Suprapubic skin (tissue), 4 donors: ENCODE data around the gene NFE2. TPM values are rescaled to one million over a fixed set of nuclear protein-coding genes. Genes with fewer than 3 reads are reported as not detected.

Experiments
- DNase-seq, 2 donors: peaks; one replicate each; pipeline ENCODE4 v3.0.0-alpha.2; 2019; ENCODE audit warnings: low spot score in 2 of 2
- H3K27ac ChIP-seq: fragments of 200-600 bp; sonication (generic); one replicate; pipeline ENCODE4 v1.5.1; 2019
- H3K27me3 ChIP-seq: fragments of 200-600 bp; sonication (generic); one replicate; pipeline ENCODE4 v1.5.1; 2019
- H3K36me3 ChIP-seq: fragments of 200-600 bp; sonication (generic); one replicate; pipeline ENCODE4 v1.5.1; 2019
- H3K4me1 ChIP-seq: fragments of 200-600 bp; sonication (generic); one replicate; pipeline ENCODE4 v1.5.1; 2019
- H3K4me3 ChIP-seq: fragments of 200-600 bp; sonication (generic); one replicate; pipeline ENCODE4 v1.5.1; 2019; ENCODE audit warnings: mild to moderate bottlenecking
- H3K9me3 ChIP-seq: fragments of 200-600 bp; sonication (generic); one replicate; pipeline ENCODE4 v1.5.1; 2019
- EP300 ChIP-seq: sonication (generic); formaldehyde crosslinking; IDR thresholded peaks from one replicate; pipeline ENCODE4 v1.6.1; 2017; ENCODE audit warnings: antibody characterized with exemption
- POLR2A ChIP-seq, 2 donors: fragments of 450-650 bp; IDR thresholded peaks; one replicate each; pipeline ENCODE4 v1.6.1; 2017; ENCODE audit warnings: antibody characterized with exemption in 2 of 2, mild to moderate bottlenecking in 2 of 2, moderate library complexity in 2 of 2
- POLR2AphosphoS5 ChIP-seq, 3 donors: sonication (generic); formaldehyde crosslinking; IDR thresholded peaks; one replicate each; pipeline ENCODE4 v1.6.1; 2017; ENCODE audit warnings: antibody characterized with exemption in 3 of 3
- WGBS: methylation state at CpG from one replicate; pipeline ENCODE4 v1.1.5; 2018; 5-methylcytosine and 5-hydroxymethylcytosine counted together
- total RNA-seq, 4 donors: library from RNA; depleted of rRNA; stranded (reverse); fragments of >200 nt; gene quantifications; one replicate each; pipeline ENCODE4 v1.1.0, GENCODE V29; 2016
- TF ChIP-seq, protein P1 (sequence below), 2 donors: fragments of 200-600 bp in 1 of 2; fragments of 450-650 bp in 1 of 2; sonication (generic) in 1 of 2; IDR thresholded peaks; one replicate each; pipeline ENCODE4 v1.5.1; 2016 to 2019; ENCODE audit warnings: antibody characterized with exemption in 2 of 2, mild to moderate bottlenecking in 1 of 2, moderate library complexity in 1 of 2

The NFE2 gene
- total RNA-seq, 4 donors from 2014 or later = 1.4 to 8.6 (median 6.3) TPM

- Histone ChIP-seq H3K9me3 (no peaks in the 10 kb centered on the region), H3K4me3 (no peak overlapping the region), H3K27me3 (peaks cover 4% of the 10 kb centered on the region), H3K36me3 (no peaks in the 10 kb centered on the region), H3K4me1 (peaks cover 36% of the 10 kb centered on the region), H3K27ac (no peak overlapping the region)
- TF ChIP-seq POLR2A (IDR thresholded peaks at IDR 0.05) (no peak), POLR2AphosphoS5 (IDR thresholded peaks at IDR 0.05) (no peak), EP300 (no peak)
- TF ChIP-seq, protein P1, sequence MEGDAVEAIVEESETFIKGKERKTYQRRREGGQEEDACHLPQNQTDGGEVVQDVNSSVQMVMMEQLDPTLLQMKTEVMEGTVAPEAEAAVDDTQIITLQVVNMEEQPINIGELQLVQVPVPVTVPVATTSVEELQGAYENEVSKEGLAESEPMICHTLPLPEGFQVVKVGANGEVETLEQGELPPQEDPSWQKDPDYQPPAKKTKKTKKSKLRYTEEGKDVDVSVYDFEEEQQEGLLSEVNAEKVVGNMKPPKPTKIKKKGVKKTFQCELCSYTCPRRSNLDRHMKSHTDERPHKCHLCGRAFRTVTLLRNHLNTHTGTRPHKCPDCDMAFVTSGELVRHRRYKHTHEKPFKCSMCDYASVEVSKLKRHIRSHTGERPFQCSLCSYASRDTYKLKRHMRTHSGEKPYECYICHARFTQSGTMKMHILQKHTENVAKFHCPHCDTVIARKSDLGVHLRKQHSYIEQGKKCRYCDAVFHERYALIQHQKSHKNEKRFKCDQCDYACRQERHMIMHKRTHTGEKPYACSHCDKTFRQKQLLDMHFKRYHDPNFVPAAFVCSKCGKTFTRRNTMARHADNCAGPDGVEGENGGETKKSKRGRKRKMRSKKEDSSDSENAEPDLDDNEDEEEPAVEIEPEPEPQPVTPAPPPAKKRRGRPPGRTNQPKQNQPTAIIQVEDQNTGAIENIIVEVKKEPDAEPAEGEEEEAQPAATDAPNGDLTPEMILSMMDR (IDR thresholded peaks at IDR 0.05) = no peak
- DNase-seq = peak; percentile 79 to 87
- WGBS = 15% methylated on average over 8 of the region's 12 CpGs
Measured at GRCh38 chr12:54304187-54304810, 3.5 kb upstream of the NFE2 start.

GRCh38 chr12:54303640-54304039 lies 2.8 kb upstream of the NFE2 start:
- H3K27ac ChIP-seq = no peak overlapping the region

DNA sequence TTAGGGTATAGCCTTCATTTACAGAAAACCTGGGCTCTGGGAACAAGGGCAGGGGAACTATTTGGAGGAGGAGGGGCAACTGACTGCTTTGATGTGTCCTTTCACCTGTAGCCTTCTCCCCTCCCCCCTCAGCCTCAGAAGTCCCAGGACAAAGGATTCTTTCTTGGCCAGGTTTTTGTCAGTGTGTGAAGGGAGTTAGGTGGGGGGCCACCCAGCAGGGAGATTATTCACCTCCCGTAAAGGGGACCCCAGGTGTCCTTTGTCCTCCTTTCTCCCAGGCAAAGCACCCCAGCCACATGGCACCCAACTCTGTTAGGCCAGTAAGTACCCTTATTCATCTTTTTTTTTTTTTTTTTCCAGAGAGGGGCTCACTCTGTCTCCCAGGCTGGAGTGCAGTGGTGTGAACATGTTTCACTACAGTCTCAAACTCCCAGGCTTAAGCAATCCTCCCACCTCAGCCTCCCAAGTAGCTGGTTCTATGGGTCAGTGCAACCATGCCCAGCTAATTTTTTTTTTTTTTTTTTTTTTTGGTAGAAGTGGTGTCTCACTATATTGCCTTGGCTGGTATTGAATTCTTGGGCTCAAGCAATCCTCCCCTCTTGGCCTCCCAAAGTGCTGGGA lies 723 bp upstream of the NFE2 start:
- DNase-seq = peak; percentile 16 to 40
- no peaks in the 10 kb centered on the region for H3K36me3 ChIP-seq
- no peak overlapping the region for H3K27ac ChIP-seq
- no peaks in the 10 kb centered on the region for H3K9me3 ChIP-seq
- 82% methylated on average over 1 of the region's 1 CpG for WGBS
- no peak overlapping the region for H3K4me3 ChIP-seq
- H3K27me3 ChIP-seq = peaks cover 5% of the 10 kb centered on the region
- TF ChIP-seq POLR2A (IDR thresholded peaks at IDR 0.05) (no peak), POLR2AphosphoS5 (IDR thresholded peaks at IDR 0.05) (no peak), EP300 (no peak)
- TF ChIP-seq, protein P1 (IDR thresholded peaks at IDR 0.05) = no peak
- peaks cover 28% of the 10 kb centered on the region for H3K4me1 ChIP-seq

More at GRCh38 chr12:54303640-54304039, 2.8 kb upstream of the NFE2 start:
- Histone ChIP-seq H3K27me3 (peaks cover 5% of the 10 kb centered on the region), H3K4me3 (no peak overlapping the region), H3K4me1 (peaks cover 36% of the 10 kb centered on the region), H3K36me3 (no peaks in the 10 kb centered on the region), H3K9me3 (no peaks in the 10 kb centered on the region)
- DNase-seq = no peak
- TF ChIP-seq, protein P1 (IDR thresholded peaks at IDR 0.05) = no peak
- TF ChIP-seq POLR2A (IDR thresholded peaks at IDR 0.05) (no peak), POLR2AphosphoS5 (IDR thresholded peaks at IDR 0.05) (no peak), EP300 (no peak)

GRCh38 chr12:54300225-54300731 lies 537 bp downstream of the NFE2 start:
- H3K9me3 ChIP-seq = no peaks in the 10 kb centered on the region
- H3K27ac ChIP-seq = no peak overlapping the region
- peaks cover 28% of the 10 kb centered on the region for H3K4me1 ChIP-seq
- H3K36me3 ChIP-seq = no peaks in the 10 kb centered on the region
- WGBS = 33% methylated on average over 3 of the region's 3 CpGs
- H3K27me3 ChIP-seq = peaks cover 5% of the 10 kb centered on the region
- H3K4me3 ChIP-seq = peak overlapping the region; percentile 18
- DNase-seq = peak in 1 of 2 donors; percentile 50
- no peak for TF ChIP-seq POLR2AphosphoS5 (IDR thresholded peaks at IDR 0.05)
- TF ChIP-seq, protein P1 (IDR thresholded peaks at IDR 0.05) = no peak
- TF ChIP-seq POLR2A (IDR thresholded peaks at IDR 0.05) = no peak
- TF ChIP-seq EP300 = no peak

DNA sequence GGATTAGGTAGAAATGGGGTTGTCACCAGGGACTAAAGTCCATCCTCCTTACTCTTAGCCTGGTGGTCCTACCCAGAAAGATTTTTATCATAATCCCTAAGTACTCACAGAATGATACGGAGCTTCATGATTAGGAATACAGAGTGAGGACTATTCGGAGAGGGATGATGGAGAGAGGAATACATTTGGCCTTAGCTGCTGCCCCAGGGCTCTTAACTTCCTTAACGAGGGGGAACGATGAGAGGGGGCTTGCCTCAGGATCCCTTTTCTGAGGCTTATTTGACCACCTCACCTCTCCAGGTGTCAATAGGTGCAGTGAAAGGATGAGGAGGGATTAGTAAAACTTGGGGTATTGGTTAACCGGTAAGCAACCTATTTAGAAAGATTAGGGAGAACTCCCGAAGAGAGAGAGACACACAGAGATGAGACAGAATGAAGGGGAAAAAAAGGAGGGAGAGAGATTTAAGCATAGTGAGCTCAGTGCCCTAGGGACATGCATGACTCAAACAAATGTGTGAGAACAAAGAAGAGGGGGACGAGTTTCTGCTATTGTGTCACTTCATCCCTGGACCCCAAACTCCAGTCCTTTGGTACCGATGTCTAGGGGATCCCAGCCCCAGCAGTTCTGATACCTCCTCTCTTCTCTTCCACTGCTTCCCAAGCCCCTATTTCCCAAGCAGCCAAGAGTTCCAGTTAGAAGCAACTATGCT lies 1.1 kb downstream of the NFE2 start:
- DNase-seq = no peak
- TF ChIP-seq POLR2A (IDR thresholded peaks at IDR 0.05) (no peak), EP300 (no peak)
- TF ChIP-seq, protein P1 (IDR thresholded peaks at IDR 0.05) = no peak
- H3K36me3 ChIP-seq = no peaks in the 10 kb centered on the region
- no peaks in the 10 kb centered on the region for H3K9me3 ChIP-seq
- peaks cover 26% of the 10 kb centered on the region for H3K4me1 ChIP-seq
- 52% methylated on average over 8 of the region's 8 CpGs for WGBS
- peaks cover 5% of the 10 kb centered on the region for H3K27me3 ChIP-seq
- H3K27ac ChIP-seq = no peak overlapping the region
- no peak overlapping the region for H3K4me3 ChIP-seq
